HG03045 (cell line): ENCODE results near the gene MAPT.
"Not testable (repeated sequence)": the region's sequence is repeated elsewhere in the genome, so short reads cannot be mapped to it uniquely, and the experiment has no call there.

Experiments
- ATAC-seq: cut with Tn5 transposase; IDR thresholded peaks from one replicate; pipeline ENCODE4 v1.9.1; 2021; ENCODE audit warnings: mild to moderate bottlenecking, moderate library complexity; ENCODE audit not compliant: unreplicated experiment

The MAPT gene

DNA sequence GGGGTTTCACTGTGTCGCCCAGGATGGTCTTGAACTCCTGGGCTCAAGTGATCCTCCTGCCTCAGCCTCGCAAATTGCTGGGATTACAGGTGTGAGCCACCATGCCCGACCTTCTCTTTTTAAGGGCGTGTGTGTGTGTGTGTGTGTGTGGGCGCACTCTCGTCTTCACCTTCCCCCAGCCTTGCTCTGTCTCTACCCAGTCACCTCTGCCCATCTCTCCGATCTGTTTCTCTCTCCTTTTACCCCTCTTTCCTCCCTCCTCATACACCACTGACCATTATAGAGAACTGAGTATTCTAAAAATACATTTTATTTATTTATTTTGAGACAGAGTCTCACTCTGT lies 108.6 kb downstream of the MAPT start:
- ATAC-seq = no peak

DNA sequence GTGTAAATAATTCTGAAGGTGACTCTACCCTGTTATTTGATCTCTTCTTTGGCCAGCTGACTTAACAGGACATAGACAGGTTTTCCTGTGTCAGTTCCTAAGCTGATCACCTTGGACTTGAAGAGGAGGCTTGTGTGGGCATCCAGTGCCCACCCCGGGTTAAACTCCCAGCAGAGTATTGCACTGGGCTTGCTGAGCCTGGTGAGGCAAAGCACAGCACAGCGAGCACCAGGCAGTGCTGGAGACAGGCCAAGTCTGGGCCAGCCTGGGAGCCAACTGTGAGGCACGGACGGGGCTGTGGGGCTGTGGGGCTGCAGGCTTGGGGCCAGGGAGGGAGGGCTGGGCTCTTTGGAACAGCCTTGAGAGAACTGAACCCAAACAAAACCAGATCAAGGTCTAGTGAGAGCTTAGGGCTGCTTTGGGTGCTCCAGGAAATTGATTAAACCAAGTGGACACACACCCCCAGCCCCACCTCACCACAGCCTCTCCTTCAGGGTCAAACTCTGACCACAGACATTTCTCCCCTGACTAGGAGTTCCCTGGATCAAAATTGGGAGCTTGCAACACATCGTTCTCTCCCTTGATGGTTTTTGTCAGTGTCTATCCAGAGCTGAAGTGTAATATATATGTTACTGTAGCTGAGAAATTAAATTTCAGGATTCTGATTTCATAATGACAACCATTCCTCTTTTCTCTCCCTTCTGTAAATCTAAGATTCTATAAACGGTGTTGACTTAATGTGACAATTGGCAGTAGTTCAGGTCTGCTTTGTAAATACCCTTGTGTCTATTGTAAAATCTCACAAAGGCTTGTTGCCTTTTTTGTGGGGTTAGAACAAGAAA lies 109.8 kb downstream of the MAPT start:
- ATAC-seq = no peak

GRCh38 chr17:46006082-46006481 lies 111.7 kb downstream of the MAPT start:
- ATAC-seq = not testable (repeated sequence)

GRCh38 chr17:46007461-46007965 lies 113.2 kb downstream of the MAPT start:
- ATAC-seq = no peak

DNA sequence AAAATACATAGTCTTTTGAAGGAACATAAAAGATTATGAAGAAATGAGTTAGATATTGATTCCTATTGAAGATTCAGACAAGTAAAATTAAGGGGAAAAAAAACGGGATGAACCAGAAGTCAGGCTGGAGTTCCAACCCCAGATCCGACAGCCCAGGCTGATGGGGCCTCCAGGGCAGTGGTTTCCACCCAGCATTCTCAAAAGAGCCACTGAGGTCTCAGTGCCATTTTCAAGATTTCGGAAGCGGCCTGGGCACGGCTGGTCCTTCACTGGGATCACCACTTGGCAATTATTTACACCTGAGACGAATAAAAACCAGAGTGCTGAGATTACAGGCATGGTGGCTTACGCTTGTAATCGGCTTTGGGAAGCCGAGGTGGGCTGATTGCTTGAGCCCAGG lies 114.2 kb downstream of the MAPT start:
- no peak for ATAC-seq

DNA sequence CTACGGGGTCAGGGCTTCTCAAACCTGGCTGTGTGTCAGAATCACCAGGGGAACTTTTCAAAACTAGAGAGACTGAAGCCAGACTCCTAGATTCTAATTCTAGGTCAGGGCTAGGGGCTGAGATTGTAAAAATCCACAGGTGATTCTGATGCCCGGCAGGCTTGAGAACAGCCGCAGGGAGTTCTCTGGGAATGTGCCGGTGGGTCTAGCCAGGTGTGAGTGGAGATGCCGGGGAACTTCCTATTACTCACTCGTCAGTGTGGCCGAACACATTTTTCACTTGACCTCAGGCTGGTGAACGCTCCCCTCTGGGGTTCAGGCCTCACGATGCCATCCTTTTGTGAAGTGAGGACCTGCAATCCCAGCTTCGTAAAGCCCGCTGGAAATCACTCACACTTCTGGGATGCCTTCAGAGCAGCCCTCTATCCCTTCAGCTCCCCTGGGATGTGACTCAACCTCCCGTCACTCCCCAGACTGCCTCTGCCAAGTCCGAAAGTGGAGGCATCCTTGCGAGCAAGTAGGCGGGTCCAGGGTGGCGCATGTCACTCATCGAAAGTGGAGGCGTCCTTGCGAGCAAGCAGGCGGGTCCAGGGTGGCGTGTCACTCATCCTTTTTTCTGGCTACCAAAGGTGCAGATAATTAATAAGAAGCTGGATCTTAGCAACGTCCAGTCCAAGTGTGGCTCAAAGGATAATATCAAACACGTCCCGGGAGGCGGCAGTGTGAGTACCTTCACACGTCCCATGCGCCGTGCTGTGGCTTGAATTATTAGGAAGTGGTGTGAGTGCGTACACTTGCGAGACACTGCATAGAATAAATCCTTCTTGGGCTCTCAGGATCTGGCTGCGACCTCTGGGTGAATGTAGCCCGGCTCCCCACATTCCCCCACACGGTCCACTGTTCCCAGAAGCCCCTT lies 115.6 kb downstream of the MAPT start:
- no peak for ATAC-seq

GRCh38 chr17:46010597-46011186 lies 116.3 kb downstream of the MAPT start:
- no peak for ATAC-seq

DNA sequence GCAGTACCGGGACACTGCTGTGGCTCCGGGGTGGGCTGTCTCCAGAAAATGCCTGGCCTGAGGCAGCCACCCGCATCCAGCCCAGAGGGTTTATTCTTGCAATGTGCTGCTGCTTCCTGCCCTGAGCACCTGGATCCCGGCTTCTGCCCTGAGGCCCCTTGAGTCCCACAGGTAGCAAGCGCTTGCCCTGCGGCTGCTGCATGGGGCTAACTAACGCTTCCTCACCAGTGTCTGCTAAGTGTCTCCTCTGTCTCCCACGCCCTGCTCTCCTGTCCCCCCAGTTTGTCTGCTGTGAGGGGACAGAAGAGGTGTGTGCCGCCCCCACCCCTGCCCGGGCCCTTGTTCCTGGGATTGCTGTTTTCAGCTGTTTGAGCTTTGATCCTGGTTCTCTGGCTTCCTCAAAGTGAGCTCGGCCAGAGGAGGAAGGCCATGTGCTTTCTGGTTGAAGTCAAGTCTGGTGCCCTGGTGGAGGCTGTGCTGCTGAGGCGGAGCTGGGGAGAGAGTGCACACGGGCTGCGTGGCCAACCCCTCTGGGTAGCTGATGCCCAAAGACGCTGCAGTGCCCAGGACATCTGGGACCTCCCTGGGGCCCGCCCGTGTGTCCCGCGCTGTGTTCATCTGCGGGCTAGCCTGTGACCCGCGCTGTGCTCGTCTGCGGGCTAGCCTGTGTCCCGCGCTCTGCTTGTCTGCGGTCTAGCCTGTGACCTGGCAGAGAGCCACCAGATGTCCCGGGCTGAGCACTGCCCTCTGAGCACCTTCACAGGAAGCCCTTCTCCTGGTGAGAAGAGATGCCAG lies 117.6 kb downstream of the MAPT start:
- no peak for ATAC-seq

GRCh38 chr17:46012506-46013079 lies 118.2 kb downstream of the MAPT start:
- no peak for ATAC-seq

DNA sequence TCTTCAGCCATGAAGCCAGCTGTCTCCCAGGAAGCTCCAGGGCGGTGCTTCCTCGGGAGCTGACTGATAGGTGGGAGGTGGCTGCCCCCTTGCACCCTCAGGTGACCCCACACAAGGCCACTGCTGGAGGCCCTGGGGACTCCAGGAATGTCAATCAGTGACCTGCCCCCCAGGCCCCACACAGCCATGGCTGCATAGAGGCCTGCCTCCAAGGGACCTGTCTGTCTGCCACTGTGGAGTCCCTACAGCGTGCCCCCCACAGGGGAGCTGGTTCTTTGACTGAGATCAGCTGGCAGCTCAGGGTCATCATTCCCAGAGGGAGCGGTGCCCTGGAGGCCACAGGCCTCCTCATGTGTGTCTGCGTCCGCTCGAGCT lies 118.8 kb downstream of the MAPT start:
- no peak for ATAC-seq

GRCh38 chr17:46013502-46014165 lies 119.3 kb downstream of the MAPT start:
- no peak for ATAC-seq

DNA sequence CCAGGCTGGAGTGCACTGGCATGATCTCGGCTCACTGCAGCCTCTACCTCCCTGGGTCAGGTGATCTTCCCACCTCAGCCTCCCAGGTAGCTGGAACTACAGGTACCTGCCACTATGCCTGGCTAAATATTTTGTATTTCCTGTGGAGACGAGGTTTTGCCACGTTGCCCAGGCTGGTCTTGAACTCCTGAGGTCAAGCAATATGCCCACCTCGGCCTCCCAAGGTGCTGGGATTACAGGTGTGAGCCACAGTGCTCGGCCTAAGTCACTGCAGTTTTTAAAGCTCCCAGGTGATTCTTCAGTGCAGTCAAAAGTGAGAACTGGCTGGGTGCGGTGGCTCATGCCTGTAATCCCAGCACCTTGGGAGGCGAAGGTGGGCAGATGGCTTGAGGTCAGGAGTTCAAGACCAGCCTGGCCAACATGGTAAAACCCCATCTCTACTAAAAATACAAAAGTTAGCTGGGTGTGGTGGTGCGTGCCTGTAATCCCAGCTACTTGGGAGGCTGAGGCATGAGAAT lies 125.1 kb downstream of the MAPT start:
- ATAC-seq = not testable (repeated sequence)

GRCh38 chr17:46020023-46020761 lies 125.8 kb downstream of the MAPT start:
- no peak for ATAC-seq

DNA sequence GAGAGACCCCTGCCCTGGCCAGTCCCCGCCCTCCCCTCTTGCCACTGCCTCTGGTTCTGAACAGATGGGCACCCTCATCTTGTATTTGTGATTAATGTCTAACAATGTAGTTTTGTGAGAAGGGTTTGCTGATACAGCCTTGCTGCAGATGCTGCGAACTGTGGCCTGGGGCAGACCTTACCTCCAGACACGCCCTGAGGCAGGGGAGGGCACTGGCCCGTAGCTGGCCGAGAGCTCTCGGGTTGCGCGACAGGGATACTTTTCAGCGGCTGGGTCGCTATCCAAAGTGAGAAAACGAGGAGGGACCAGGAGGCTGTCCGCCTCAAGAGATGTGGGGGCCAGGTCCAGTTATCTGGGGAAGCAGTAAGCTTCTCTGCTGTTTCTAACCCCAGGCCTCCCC lies 126.6 kb downstream of the MAPT start:
- no peak for ATAC-seq

DNA sequence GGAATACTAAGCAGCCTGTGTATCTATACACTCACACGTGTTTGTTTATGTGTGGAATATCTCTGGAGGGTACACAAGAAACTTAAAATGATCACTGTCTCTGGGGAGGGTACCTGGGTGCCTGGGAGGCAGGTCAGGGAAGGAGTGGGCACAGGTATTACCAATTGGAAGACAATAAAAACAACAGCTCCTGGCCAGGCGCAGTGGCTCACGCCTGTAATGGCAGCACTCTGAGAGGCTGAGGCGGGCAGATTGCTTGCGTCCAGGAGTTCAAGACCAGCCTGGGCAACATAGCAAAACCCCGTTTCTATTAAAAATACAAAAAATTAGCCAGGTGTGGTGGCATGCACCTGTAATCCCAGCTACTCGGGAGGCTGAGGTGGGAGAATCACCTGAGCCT lies 129.0 kb downstream of the MAPT start:
- ATAC-seq = not testable (repeated sequence)

GRCh38 chr17:46023783-46024388 lies 129.5 kb downstream of the MAPT start:
- ATAC-seq = no peak

GRCh38 chr17:46024590-46024989 lies 130.2 kb downstream of the MAPT start:
- ATAC-seq = no peak

GRCh38 chr17:46025060-46025459 lies 130.7 kb downstream of the MAPT start:
- ATAC-seq = no peak
